ENCODE data around the gene PSMG2. TPM values are rescaled to one million over a fixed set of nuclear protein-coding genes. Genes with fewer than 3 reads are reported as not detected.

PSMG2 gene
- polyA plus RNA-seq, 1 donor, result 39.6 TPM

DNA sequence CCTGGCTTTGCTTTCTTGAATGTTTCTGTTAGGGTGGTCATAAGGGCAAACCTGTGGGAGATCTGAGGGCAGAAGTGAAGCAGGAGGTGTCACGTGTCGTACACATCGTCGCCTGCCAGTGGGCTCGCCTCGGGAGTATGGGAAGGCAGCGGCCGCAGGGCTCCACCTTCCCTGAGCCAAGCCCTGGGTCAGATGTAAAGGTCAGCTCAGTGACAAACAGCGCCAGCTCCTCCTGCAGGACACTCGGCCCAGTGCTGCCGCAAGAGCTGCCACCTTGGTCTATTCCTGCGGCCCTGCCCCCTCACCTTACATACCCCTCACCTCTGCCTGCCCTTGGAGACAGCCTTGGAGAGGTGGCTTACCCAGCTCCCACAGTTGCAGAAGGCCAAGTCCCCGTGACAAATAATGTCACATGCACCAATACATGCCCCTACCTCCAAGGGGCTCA, 64.2 kb downstream of the PSMG2 start:
- DNase-seq, result no peak

- DNase-seq, result no peak
Observed at GRCh38 chr18:12767580-12768155, 64.8 kb downstream of the PSMG2 start.

DNA sequence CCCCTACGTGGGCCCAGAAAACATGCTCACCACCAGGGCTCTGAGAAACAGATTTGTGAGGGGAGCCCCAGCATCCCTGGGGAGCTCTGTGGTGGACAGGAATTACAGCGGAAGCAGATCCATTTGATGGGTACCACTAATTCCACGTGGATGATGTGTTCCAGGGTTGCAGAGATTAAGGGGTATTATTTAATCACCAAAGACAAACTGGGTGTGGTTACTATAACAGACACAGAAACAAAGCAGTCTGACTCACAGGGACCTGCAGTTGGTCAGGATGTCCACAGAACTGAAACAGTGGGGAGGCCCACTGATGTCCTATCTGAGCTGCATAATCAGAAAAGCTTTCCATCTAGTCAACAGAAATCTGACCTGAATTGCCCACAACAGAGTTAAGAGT, 65.8 kb downstream of the PSMG2 start:
- no peak for DNase-seq

DNA sequence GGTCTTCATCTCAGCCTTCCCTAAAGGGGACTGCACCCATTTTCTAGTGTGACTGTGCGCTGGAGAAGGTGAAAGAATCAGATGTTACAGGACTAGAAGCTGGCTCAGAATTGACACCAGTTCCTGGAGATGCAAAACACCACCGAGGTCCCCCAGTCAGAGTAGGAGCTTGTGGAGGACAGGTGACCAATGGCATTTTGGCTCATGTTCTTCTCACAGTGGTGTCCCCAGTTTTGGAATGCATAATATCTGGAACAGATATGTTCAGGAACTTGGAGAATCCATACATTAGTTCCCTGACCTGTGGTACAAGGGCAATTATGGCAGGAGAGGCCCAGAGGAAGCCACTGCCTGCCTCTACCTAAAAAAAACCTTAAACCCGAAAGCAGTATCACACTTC, 66.3 kb downstream of the PSMG2 start:
- no peak for DNase-seq

DNA sequence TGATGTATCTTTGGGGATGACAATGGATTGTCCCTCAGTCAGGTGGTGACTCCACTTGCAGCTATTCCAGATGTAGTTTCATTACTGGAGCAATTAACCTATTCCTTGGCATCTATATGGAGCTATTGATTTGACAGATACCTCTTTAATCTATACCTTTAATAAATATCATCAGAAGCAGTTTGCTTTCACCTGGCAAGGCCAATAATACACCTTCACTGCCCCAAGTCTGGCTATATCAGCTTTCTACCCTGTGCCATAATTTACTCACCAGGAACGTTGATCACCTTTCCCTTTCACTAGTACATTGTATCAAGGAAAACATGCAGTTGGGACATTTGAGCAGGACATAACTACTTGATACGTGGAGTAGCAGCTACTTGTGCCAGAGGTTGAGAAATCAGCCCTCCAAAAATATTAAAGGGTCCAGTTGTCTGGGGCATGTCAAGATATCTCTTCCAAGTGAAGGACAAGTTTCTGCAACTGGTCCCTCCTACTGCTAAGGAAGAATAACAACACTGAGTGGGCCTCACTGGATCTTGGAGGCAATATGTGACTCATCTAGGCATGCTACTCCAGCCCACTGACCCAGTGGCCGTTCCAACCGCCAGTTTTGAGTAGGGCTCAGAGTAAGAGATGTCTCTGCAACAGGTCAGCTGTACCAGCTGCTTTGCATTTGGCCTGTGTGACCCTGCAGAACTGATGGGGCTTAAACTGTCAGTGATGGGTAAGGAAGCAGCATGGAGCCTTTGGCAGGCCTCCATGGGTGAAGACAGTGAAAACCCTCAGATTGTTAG, 67.0 kb downstream of the PSMG2 start:
- no peak for DNase-seq

DNA sequence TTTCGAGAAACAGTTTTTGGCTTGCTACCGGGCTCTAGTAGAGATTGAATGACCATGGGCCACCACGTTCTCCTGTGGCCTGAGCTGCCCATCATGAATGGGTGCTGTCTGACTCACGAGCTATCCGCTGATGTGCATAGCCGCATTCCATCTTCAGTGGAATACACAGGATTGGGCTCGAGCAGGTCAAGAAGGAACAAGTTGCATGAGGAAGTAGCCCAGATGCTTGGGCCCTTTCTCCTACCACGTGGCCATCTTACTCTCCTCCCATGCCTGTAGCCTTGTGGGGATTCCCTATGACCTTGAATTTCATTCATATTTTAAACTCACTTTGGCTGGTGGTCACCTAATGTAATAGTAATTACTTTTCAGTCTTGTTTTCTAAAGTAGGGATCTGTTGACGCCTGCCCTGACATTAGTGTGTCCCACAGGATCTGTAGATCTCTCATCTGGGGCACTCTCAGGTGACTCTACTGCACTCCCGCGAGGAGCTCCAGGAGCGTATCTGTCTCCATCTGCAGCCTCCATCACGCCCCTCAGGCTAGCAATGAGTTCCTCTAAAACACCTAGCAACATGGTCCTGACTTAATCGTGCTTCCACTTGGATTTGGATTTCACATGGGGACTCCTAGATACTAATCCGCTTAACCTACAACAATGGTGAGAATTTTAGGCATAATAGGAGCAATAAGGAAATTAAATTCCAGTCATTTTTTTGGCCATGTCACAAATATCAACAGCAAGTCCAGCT, 67.8 kb downstream of the PSMG2 start:
- DNase-seq, result no peak

GRCh38 chr18:12772111-12772510, 69.3 kb downstream of the PSMG2 start:
- no peak for DNase-seq

GRCh38 chr18:12773369-12773768, 70.5 kb downstream of the PSMG2 start:
- DNase-seq, result no peak

GRCh38 chr18:12774982-12775381, 72.1 kb downstream of the PSMG2 start:
- DNase-seq, result no peak

Other genes starting within 250 kb of the PSMG2 start
- gene SPIRE1, start 44.9 kb upstream of the PSMG2 start, polyA plus RNA-seq (ENCODE audit: insufficient read length), result 15.1 TPM
- gene CEP76, start 319 bp upstream of the PSMG2 start, polyA plus RNA-seq (ENCODE audit: insufficient read length), result 7.3 TPM
- 31.0 TPM for gene PTPN2, start 181.2 kb downstream of the PSMG2 start, polyA plus RNA-seq (ENCODE audit: insufficient read length)
- 29.9 TPM for gene SEH1L, start 245.0 kb downstream of the PSMG2 start, polyA plus RNA-seq (ENCODE audit: insufficient read length)